NB4 (cell line): ENCODE data around the gene CHI3L1.
A peak's percentile ranks its signal among the peaks of the same experiment; 100 is the strongest.
"Not testable (repeated sequence)": the region's sequence is repeated elsewhere in the genome, so short reads cannot be mapped to it uniquely, and the experiment has no call there.

Experiments
- DNase-seq: peaks from one replicate; pipeline ENCODE4 v3.0.0; 2010; ENCODE audit warnings: low read depth
- H3K4me3 ChIP-seq: one replicate; pipeline ENCODE4 v1.5.1; 2011; ENCODE audit warnings: mild to moderate bottlenecking, low read depth, low read length, moderate library complexity
- MYC ChIP-seq: IDR thresholded peaks from 2 replicates; pipeline ENCODE4 v1.6.1; 2011; ENCODE audit warnings: low read depth, low read length
- POLR2A ChIP-seq: IDR thresholded peaks from 2 replicates; pipeline ENCODE4 v1.6.1; 2011; ENCODE audit warnings: mild to moderate bottlenecking; ENCODE audit not compliant: insufficient read length; ENCODE audit errors: extremely low read depth
- TF ChIP-seq, protein P1 (sequence below): IDR thresholded peaks from 2 replicates; pipeline ENCODE4 v1.6.1; 2011; ENCODE audit warnings: low read depth, low read length
- TF ChIP-seq, protein P2 (sequence below): IDR thresholded peaks from one replicate; pipeline ENCODE4 v1.5.1; 2012; ENCODE audit warnings: low read depth, low read length

CHI3L1 gene

DNA sequence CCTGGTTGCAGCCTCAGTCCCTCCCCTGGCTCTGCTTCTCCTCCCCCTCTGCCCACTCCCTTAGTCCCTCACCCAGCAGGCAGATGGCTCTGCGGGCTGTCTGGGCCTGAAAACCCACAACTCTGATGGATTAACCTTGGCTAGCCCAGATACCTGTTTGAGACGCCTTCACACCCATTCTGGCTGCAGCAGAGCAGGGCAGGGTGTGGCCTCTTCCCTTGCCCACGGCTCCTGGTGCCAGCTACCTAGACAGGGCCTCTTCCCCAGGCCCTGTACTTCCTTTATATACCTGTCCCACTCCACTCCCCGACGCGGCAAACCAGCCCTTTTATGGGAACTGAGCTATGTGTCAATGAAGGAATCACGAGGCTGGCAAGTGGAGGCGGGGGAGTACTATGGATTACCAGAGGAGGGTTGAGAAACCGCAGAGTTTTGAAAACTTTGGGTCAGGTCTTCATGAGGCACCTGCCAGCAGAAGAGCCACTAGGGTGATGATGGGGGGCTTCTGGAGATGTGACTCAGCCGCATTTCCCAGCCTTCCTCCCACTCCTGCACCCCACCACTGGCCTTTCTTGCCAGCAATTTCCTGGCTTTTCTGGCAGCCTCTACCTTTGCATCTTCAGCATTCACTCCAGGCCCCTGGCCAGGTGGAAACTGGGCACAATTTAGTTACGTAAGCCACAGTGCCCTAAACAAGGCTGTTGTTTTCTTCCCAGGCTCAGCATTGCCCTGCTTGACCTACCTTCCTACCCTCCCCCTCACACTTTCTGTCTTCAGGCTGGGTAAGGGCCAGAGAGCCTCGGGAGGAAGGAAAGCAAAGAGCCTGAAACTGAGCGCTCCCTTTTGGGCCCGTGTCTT is at the start of gene CHI3L1:
Gene CHI3L1, minus strand, starts transcription at position 259 of the 858 bp plus-strand sequence. Its CDS starts 81 bp downstream, at position 178.
- no peak for TF ChIP-seq MYC
- TF ChIP-seq, protein P1, sequence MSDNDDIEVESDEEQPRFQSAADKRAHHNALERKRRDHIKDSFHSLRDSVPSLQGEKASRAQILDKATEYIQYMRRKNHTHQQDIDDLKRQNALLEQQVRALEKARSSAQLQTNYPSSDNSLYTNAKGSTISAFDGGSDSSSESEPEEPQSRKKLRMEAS, result peak; percentile 42; the same call in 1 of the 2 replicates
- TF ChIP-seq, protein P2, sequence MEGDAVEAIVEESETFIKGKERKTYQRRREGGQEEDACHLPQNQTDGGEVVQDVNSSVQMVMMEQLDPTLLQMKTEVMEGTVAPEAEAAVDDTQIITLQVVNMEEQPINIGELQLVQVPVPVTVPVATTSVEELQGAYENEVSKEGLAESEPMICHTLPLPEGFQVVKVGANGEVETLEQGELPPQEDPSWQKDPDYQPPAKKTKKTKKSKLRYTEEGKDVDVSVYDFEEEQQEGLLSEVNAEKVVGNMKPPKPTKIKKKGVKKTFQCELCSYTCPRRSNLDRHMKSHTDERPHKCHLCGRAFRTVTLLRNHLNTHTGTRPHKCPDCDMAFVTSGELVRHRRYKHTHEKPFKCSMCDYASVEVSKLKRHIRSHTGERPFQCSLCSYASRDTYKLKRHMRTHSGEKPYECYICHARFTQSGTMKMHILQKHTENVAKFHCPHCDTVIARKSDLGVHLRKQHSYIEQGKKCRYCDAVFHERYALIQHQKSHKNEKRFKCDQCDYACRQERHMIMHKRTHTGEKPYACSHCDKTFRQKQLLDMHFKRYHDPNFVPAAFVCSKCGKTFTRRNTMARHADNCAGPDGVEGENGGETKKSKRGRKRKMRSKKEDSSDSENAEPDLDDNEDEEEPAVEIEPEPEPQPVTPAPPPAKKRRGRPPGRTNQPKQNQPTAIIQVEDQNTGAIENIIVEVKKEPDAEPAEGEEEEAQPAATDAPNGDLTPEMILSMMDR, result no peak
- peak; percentile 96 for DNase-seq
- H3K4me3 ChIP-seq, result peak within 1 kb of the TSS; percentile 39

DNA sequence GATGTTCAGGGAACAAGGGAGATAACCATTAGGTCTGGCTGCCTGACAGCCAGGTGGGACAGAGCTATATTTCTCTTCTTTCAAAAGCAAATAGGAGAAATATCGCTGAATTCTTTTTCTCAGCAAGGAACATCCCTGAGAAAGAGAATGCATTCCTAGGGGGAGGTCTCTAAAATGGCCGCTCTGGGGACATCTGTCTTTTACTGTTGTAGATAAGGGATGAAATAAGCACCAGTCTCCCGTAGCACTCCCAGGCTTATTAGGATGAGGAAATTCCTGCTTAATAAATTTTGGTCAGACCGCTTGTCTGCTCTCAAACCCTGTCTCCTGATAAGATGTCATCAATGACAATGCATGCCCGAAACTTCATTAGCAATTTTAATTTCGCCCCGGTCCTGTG is 48.4 kb upstream of the CHI3L1 start:
- not testable (repeated sequence) for H3K4me3 ChIP-seq, DNase-seq

DNA sequence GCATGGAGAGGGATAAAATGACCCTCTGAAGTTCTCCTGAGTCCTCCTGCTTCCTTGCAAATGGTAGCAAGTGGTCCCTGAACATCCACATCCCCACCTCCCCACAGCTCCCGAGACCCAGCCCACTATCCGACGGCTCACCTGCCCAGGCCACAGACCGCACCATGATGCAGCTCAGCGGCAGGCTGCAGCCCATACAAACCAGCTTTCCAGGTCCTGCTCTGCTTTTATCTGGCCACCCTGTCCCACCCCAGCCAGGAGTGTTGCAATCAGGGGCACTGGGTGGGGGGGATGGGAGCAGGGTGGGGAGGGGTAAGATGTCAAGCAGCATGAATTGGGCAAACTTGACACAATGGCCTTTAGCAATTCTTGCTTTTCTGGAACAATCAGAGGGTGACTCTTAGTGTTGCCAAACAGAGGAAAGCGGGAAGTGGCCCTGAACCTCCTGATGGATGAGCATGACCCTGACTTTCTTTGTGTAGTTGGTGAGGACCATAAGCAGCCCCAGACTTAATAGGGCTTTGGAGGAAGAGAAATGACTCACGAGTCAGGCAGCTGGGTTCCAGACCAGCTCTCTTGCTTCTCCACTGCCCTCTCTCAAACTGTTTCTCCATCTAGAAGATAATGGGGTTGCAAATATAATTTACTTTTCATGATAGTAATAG is 43.1 kb upstream of the CHI3L1 start, which contains the start of gene CHIT1:
Gene CHIT1, minus strand, starts transcription at position 203 of the 665 bp plus-strand sequence. Its CDS starts 37 bp downstream, at position 166.
- TF ChIP-seq, protein P2, result no peak
- TF ChIP-seq, protein P1, result no peak
- TF ChIP-seq POLR2A (no peak), MYC (no peak)

DNA sequence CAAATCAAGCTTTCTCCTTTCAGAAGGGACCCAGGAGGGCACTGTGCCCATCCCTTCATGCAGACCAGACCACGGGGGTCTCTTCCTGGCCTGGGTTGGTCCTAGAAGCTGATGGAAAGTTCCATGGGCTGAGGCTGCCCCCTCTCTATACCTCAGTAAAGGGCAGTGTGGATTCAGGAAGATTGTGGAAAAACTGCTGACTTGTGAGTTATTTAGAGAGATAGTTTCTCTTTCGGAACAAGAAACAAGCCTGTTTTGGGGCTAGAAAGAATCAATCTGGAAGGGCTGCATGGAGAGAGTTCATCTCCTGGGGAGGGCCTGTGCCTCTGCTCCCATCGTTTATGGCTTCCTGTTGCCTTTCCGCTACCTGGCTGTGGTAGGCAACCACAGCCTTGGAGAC is 42.2 kb upstream of the CHI3L1 start:
- no peak overlapping the region for H3K4me3 ChIP-seq
- DNase-seq, result no peak
- TF ChIP-seq POLR2A, result no peak
- TF ChIP-seq MYC, result no peak
- TF ChIP-seq, protein P1, result no peak
- TF ChIP-seq, protein P2, result no peak

More for the DNA sequence above, 43.1 kb upstream of the CHI3L1 start, which contains the start of gene CHIT1:
- DNase-seq, result no peak
- H3K4me3 ChIP-seq, result no peak within 1 kb of the TSS

DNA sequence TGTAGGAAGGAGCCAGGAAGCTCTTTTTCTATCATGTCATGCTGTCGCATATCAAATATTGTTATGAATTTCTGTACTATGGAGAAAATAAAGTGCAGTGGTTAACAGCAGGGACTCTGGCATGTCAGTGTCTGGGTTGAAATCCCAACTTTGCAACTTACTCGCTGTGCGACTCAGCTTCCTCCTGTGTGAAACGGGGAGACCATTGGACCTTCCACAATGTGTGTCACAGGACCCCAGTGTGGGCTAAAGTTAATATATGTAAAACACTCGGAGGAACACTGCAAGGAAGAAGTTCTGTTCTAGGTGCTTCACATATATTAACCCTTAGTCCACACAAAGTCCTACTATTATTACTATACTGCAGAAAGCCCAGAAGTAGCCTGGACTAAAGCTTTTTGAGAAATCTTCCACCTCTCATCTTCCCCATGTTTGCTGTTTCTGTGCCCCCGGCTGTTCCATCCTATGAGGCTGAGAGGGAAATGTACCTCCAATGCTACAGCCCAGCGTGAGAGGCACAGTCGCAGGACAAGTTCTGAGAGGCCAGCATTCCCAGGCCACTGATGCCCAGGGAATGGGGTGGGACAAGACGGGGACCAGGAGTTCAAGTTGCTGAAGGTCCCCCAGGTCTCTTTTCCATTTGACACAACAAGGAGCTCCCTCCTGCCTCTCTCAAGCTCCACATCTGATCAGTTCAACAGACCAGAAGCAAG is 41.0 kb upstream of the CHI3L1 start:
- no peak for DNase-seq
- H3K4me3 ChIP-seq, result no peak overlapping the region
- TF ChIP-seq MYC (no peak), POLR2A (no peak)
- TF ChIP-seq, protein P1, result no peak
- TF ChIP-seq, protein P2, result no peak

DNA sequence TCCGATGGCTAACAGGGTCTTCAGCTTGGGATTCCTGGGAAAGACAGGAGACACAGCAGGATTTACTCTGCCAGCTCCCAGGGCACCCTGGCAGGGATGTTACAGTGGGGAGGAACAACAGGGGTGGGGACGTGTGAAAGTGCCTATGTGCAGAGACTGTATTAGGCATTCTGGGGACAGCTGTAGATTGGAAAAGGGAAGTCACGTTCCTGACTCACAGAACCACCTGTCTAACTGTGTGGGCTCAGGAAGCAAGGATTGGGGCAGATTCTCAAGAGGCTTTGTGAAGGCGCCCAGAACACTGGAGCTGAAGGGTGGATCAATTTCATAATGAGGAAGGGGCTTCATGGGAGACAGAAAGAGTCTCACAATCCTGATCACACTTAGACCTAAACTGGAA is 38.6 kb upstream of the CHI3L1 start:
- TF ChIP-seq POLR2A (no peak), MYC (no peak)
- TF ChIP-seq, protein P2, result no peak
- TF ChIP-seq, protein P1, result no peak
- DNase-seq, result peak; percentile 15
- no peak overlapping the region for H3K4me3 ChIP-seq
